HepG2 (cell line): ENCODE data around the gene PSD4. TPM values are rescaled to one million over a fixed set of nuclear protein-coding genes. Genes with fewer than 3 reads are reported as not detected.

ENCODE experiments used
- ATAC-seq: fragments of 200-7000 bp; cut with Tn5 transposase; 3 replicates; pipeline ENCODE4 v1.9.1; 2020; ENCODE audit warnings: mild to moderate bottlenecking, moderate library complexity
- BruUV-seq: library from RNA; stranded (reverse); fragments of 400-500 nt; replicated peaks from 2 replicates; lab custom pipeline; 2021; lab: Mats Ljungman, UMichigan
- CTCF ChIA-PET: fragments of 300-600 bp; formaldehyde crosslinking; extraction: SDS; loops from one replicate; lab custom pipeline; 2021; ENCODE audit warnings: low total read pairs, inconsistent platforms, low intra/inter-chr PET ratio; lab: Yijun Ruan, JAX
- POLR2A ChIA-PET: fragments of 350-600 bp; sonication (Branson Sonifier 250); formaldehyde crosslinking; loops from one replicate; lab custom pipeline; 2020; ENCODE audit warnings: antibody characterized with exemption, inconsistent platforms; lab: Yijun Ruan, JAX
- DNase-seq: peaks from one replicate; pipeline ENCODE4 v3.0.0-alpha.2; 2015; ENCODE audit warnings: low spot score
- FAIRE-seq: peaks from 3 replicates; lab custom pipeline; 2011; peaks lifted over from hg19 to GRCh38; lab: Jason Lieb, UNC
- H2AFZ ChIP-seq: one replicate; pipeline ENCODE4 v1.6.1; 2011; ENCODE audit warnings: low read length, inconsistent platforms
- H3K27ac ChIP-seq: fragments of 300-600 bp; 3 replicates; pipeline ENCODE4 v1.8.0; 2011; ENCODE audit warnings: mixed run types, mild to moderate bottlenecking, mixed read lengths, low read length, inconsistent platforms; ENCODE audit not compliant: insufficient read depth; ENCODE audit errors: extremely low read length
- H3K27me3 ChIP-seq, 2 experiments: fragments of 200-600 bp in 1 of 2; 2 replicates in 1 of 2; 3 replicates in 1 of 2; pipeline versions ENCODE4 v1.6.0 to v1.8.0; 2011; ENCODE audit warnings: low read length in 2 of 2, mild to moderate bottlenecking in 2 of 2, moderate library complexity in 2 of 2, inconsistent platforms in 1 of 2; ENCODE audit not compliant: insufficient read depth in 2 of 2, control insufficient read depth in 1 of 2
- H3K36me3 ChIP-seq, 2 experiments: fragments of 200-600 bp in 1 of 2; replicated peaks in 1 of 2; 2 replicates in 1 of 2; 3 replicates in 1 of 2; pipeline versions ENCODE4 v1.5.1 to v1.8.0; 2011; ENCODE audit warnings: low read length in 2 of 2, inconsistent platforms in 1 of 2; ENCODE audit not compliant: insufficient read depth in 2 of 2, control insufficient read depth in 1 of 2
- H3K4me1 ChIP-seq: 2 replicates; pipeline ENCODE4 v1.5.1; 2012; ENCODE audit warnings: low read length, inconsistent platforms; ENCODE audit not compliant: insufficient read depth
- H3K4me2 ChIP-seq: 2 replicates; pipeline ENCODE4 v1.6.0; 2011; ENCODE audit warnings: low read depth, low read length, inconsistent platforms
- H3K4me3 ChIP-seq, 3 experiments: fragments of 200-600 bp in 1 of 3; sonication (generic), shearing (Covaris generic) in 1 of 3; replicated peaks in 1 of 3; 2 replicates each; pipeline ENCODE4 v1.5.1; 2011 to 2016; ENCODE audit warnings: low read length in 3 of 3, inconsistent platforms in 2 of 3, low read depth in 2 of 3, mild to moderate bottlenecking in 2 of 3, control low read depth in 1 of 3, mixed read lengths in 1 of 3; ENCODE audit not compliant: insufficient read depth in 1 of 3
- H3K79me2 ChIP-seq: one replicate; pipeline ENCODE4 v1.6.1; 2011; ENCODE audit warnings: low read length, inconsistent platforms; ENCODE audit not compliant: insufficient read depth
- H3K9ac ChIP-seq: 2 replicates; pipeline ENCODE4 v1.6.0; 2011; ENCODE audit warnings: mild to moderate bottlenecking, low read depth, low read length, inconsistent platforms; ENCODE audit not compliant: insufficient read depth
- H3K9me3 ChIP-seq: 2 replicates; pipeline ENCODE4 v1.5.1; 2012; ENCODE audit warnings: mild to moderate bottlenecking, low read length
- H4K20me1 ChIP-seq: 2 replicates; pipeline ENCODE4 v1.6.0; 2011; ENCODE audit warnings: inconsistent platforms, mild to moderate bottlenecking, low read length, moderate library complexity; ENCODE audit not compliant: insufficient read depth
- KMT2A ChIP-seq: sonication (generic); formaldehyde crosslinking; IDR thresholded peaks from 2 replicates; pipeline ENCODE4 v1.4.0; 2020; ENCODE audit warnings: missing genetic modification reagents
- NR2C2 ChIP-seq: sonication (generic); formaldehyde crosslinking; IDR thresholded peaks from 2 replicates; pipeline ENCODE4 v1.4.0; 2020; ENCODE audit warnings: missing genetic modification reagents, mild to moderate bottlenecking, moderate library complexity, borderline replicate concordance
- PAXIP1 ChIP-seq: sonication (generic); formaldehyde crosslinking; conservative IDR thresholded peaks from 2 replicates; pipeline ENCODE4 v1.4.0; 2020; ENCODE audit warnings: mild to moderate bottlenecking, missing genetic modification reagents, moderate library complexity
- RFX5 ChIP-seq: IDR thresholded peaks from 2 replicates; pipeline ENCODE4 v1.6.1; 2011; ENCODE audit warnings: low read depth, low read length, improper control_type of control experiment
- TEAD3 ChIP-seq: optimal IDR thresholded peaks from 2 replicates; pipeline ENCODE3; 2016; ENCODE audit warnings: borderline replicate concordance
- ZFX ChIP-seq: sonication (generic); formaldehyde crosslinking; IDR thresholded peaks from 2 replicates; pipeline ENCODE4 v1.4.0; 2020; ENCODE audit warnings: mild to moderate bottlenecking, low read depth, missing genetic modification reagents, moderate library complexity
- ZNF138 ChIP-seq: sonication (generic); formaldehyde crosslinking; IDR thresholded peaks from 2 replicates; pipeline ENCODE4 v1.5.0; 2020; ENCODE audit warnings: mild to moderate bottlenecking, low read depth, missing genetic modification reagents
- ZNF317 ChIP-seq: sonication (generic); formaldehyde crosslinking; IDR thresholded peaks from 2 replicates; pipeline ENCODE4 v1.5.0; 2020; ENCODE audit warnings: mild to moderate bottlenecking, missing genetic modification reagents
- ZNF382 ChIP-seq: sonication (generic); formaldehyde crosslinking; IDR thresholded peaks from 2 replicates; pipeline ENCODE4 v1.5.0; 2020; ENCODE audit warnings: missing genetic modification reagents, mild to moderate bottlenecking, borderline replicate concordance
- ZNF446 ChIP-seq: sonication (generic); formaldehyde crosslinking; IDR thresholded peaks from 2 replicates; pipeline ENCODE4 v1.5.0; 2020; ENCODE audit warnings: mild to moderate bottlenecking, missing genetic modification reagents
- ZNF563 ChIP-seq: sonication (generic); formaldehyde crosslinking; IDR thresholded peaks from 2 replicates; pipeline ENCODE4 v1.8.0; 2022; ENCODE audit warnings: mild to moderate bottlenecking, moderate library complexity, missing genetic modification reagents
- ZNF574 ChIP-seq: sonication (generic); formaldehyde crosslinking; IDR thresholded peaks from 2 replicates; pipeline ENCODE4 v1.4.0; 2020; ENCODE audit warnings: missing genetic modification reagents
- ZNF687 ChIP-seq: sonication (generic); formaldehyde crosslinking; IDR thresholded peaks from 2 replicates; pipeline ENCODE4 v1.5.1; 2020; ENCODE audit warnings: mild to moderate bottlenecking, missing genetic modification reagents, moderate library complexity
- WGBS: methylation state at CpG from one replicate; pipeline ENCODE4 v1.1.6; 2017; ENCODE audit warnings: low lambda C conversion rate; 5-methylcytosine and 5-hydroxymethylcytosine counted together
- in situ Hi-C: cut with HindIII; loops from 2 replicates; pipeline ENCODE4 v1.10.0; 2017; ENCODE audit warnings: low pct_unique_long_range_greater_than_20kb; ENCODE audit not compliant: extremely low pct_ligation_motif_present
- intact Hi-C: fragments of 100-400 bp; cut with micrococcal nuclease; formaldehyde crosslinking; loops from one replicate; pipeline ENCODE4 v1.10.0; 2022; ENCODE audit not compliant: unreplicated experiment
- polyA plus RNA-seq, 8 experiments: library from polyadenylated mRNA; depleted of rRNA in 3 of 8; stranded (reverse) in 7 of 8; unstranded in 1 of 8; fragments of >200 nt; fragmentation: Illumina TruSeq in 4 of 8; extraction: Trizol in 4 of 8; gene quantifications; 2 replicates each; pipeline versions ENCODE4 v1.2.1 to v1.2.3, GENCODE V29; 2011 to 2016; ENCODE audit warnings: low read depth in 4 of 8, missing spikeins in 1 of 8, mixed read lengths in 1 of 8; ENCODE audit not compliant: insufficient read depth in 1 of 8
- total RNA-seq, 5 experiments: library from RNA; depleted of rRNA; stranded (reverse); fragments of >200 nt; fragmentation: Illumina TruSeq; extraction: Trizol; gene quantifications; 2 replicates each; pipeline ENCODE4 v1.2.3, GENCODE V29; 2016; ENCODE audit warnings: low read depth in 1 of 5

Gene PSD4
- total and polyA plus RNA-seq, 2 of the 13 experiments (the other 11 are each of a cell fraction or from before 2014, with no cell fraction given), result 5.8 to 9.4 TPM

DNA sequence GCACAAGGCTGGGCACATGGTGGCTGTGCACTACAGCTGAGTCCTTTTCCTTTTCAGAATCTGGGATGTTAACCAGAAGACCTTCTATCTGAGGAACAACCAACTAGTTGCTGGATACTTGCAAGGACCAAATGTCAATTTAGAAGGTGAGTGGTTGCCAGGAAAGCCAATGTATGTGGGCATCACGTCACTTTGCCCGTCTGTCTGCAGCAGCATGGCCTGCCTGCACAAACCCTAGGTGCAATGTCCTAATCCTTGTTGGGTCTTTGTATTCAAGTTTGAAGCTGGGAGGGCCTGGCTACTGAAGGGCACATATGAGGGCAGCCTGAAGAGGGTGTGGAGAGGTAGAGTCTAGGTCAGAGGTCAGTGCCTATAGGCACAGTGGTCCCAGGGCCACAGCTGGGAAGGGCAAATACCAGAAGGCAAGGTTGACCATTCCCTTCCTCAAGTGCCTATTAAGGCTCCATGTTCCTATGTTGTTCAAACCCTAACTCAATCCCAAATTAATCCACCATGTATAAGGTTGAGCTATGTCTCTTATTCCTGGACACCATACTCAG is 44.2 kb upstream of the PSD4 start:
- ATAC-seq (no peak), DNase-seq (no peak), FAIRE-seq (no peak)
- peak overlapping the region; percentile 95 for H3K4me2 ChIP-seq
- BruUV-seq, result TSS peak; percentile 7
- peaks cover 27% of the 10 kb centered on the region for H3K79me2 ChIP-seq
- H2AFZ ChIP-seq, result no peak overlapping the region
- H3K9ac ChIP-seq, result no peak overlapping the region
- intact Hi-C loops, result no loop called here
- H3K27me3 ChIP-seq, result no peaks in the 10 kb centered on the region; a peak in 1 of 5 replicates
- no peaks in the 10 kb centered on the region for H4K20me1 ChIP-seq
- CTCF ChIA-PET, result no interaction called here
- POLR2A ChIA-PET, result interaction anchor here (1.1 to 5.8 kb wide), 8 partner anchors 8 to 111 kb away, joined by 3 to 40 read pairs (median 6); no protein-coding TSS in a partner anchor
- H3K27ac ChIP-seq, result no peak overlapping the region
- no peaks in the 10 kb centered on the region for H3K9me3 ChIP-seq
- peaks cover 73% of the 10 kb centered on the region for H3K4me1 ChIP-seq
- WGBS, result 100% methylated on average over 2 of the region's 2 CpGs
- peaks cover 21 to 34% of the 10 kb centered on the region in 2 experiments; a peak in 4 of 5 replicates for H3K36me3 ChIP-seq
- peak overlapping the region in 2 of 3 experiments; percentile 11 to 32; a peak in 3 of 6 replicates for H3K4me3 ChIP-seq
- in situ Hi-C loops, result no loop called here
- TF ChIP-seq ZNF382, result no peak
- no peak for TF ChIP-seq RFX5
- TF ChIP-seq ZNF687, result peak; percentile 25; the same call in 1 of the 2 replicates
- TF ChIP-seq ZNF563, result 0 out of 2 replicates have a peak, but pooled peaks have one; percentile 36
- no peak for TF ChIP-seq ZNF317 (CRISPR knock-in tag)
- TF ChIP-seq PAXIP1 (CRISPR knock-in tag), result 0 out of 2 replicates have a peak, but pooled peaks have one; percentile 11
- TF ChIP-seq ZNF446 (CRISPR knock-in tag), result no peak
- no peak for TF ChIP-seq KMT2A
- TF ChIP-seq TEAD3 (CRISPR knock-in tag), result peak; percentile 39
- TF ChIP-seq ZNF574 (CRISPR knock-in tag), result no peak
- TF ChIP-seq ZNF138, result 0 out of 2 replicates have a peak, but pooled peaks have one; percentile 54
- TF ChIP-seq ZFX (CRISPR knock-in tag), result peak; percentile 15; the same call in 1 of the 2 replicates
- peak; percentile 33; the same call in 1 of the 2 replicates for TF ChIP-seq NR2C2 (CRISPR knock-in tag)
